Measurements from ENCODE around the gene FAM89B.

FAM89B gene

DNA sequence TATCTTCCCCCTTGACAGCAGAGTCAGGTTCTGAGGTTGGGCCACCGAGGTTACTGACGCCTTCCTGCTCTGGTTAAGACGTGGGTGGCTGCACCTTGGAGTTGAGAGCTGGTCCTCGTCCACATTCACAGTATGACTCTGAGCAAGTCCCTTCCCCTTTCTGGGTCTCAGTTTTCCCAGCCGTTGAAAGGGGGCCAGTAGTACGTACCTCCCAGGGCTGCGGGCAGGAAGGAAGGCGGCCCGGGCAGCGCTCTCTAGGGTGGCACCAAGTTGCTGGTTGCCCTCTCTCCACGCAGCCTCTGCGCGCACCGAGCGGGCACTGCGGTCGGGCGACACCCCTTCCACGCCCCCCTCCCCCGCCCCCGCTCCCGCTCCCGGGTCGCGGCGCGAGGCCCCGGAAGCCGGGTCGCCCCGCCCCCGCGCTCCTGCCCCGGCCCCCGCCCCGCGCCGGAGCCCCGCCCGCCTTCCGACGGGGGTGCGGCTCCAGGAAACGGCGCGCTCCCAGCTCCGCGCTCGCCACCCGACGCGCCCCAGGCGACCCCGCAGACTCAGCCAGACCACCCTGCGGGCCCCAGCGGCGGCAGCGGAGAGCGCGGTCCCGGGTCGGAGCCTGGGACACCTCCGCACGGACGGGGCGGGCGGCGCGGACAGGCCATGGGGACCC lies 3.4 kb downstream of the FAM89B start, which contains the start of gene EHBP1L1:
Gene EHBP1L1, plus strand, starts transcription at position 486 of the 664 bp plus-strand sequence. CDS start 250 bp downstream, outside the sequence.
- Histone ChIP-seq H3K27ac (ENCODE audit: insufficient read depth, low read depth, low read length, poor library complexity, severe bottlenecking) (no peak within 1 kb of the TSS), H3K27me3 (ENCODE audit: control insufficient read depth, insufficient read depth, low read length, poor library complexity, severe bottlenecking) (peaks cover 42% of the 10 kb centered on the region), H3K4me1 (ENCODE audit: control insufficient read depth, insufficient read depth, low read length) (peaks cover 22% of the 10 kb centered on the region), H3K4me3 (ENCODE audit: insufficient read depth, low read depth, low read length) (peak within 1 kb of the TSS; percentile 27), H3K9me3 (ENCODE audit: control insufficient read depth, low read length) (no peaks in the 10 kb centered on the region), H3K36me3 (ENCODE audit: control insufficient read depth, insufficient read depth, low read length) (no peaks in the 10 kb centered on the region)
- 2% methylated on average over 69 of the region's 69 CpGs for WGBS, 2 experiments

DNA sequence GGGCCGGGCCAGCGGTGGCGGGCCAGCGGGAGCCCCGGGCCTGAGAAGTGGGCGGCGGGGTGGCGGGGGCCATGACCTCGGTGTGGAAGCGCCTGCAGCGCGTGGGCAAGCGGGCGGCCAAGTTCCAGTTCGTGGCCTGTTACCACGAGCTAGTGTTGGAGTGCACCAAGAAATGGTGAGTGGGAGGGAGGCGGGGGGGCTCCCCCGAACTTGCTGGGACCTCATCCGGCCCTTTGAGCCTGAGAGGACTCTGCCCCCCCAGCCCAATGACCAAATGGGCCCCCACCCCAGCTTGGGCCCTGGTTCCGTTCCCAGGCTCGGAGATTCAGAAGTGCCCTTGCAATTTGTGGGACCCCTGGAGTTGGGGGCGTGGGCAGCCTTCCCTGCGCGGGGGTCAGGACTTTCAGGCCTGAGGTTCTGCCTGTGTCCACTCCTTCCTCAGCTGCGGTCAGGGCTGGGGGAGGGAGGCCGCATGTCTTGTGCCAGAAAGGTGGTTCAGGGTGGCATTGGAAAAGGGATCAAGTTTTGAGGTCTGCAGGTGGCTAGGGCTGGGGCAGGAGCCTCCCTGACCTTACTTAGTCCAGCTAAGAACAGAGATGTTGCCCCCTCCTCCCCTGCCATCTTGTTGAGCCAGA lies 4.0 kb downstream of the FAM89B start:
- Histone ChIP-seq H3K27me3 (ENCODE audit: control insufficient read depth, insufficient read depth, low read length, poor library complexity, severe bottlenecking) (peaks cover 42% of the 10 kb centered on the region), H3K9me3 (ENCODE audit: control insufficient read depth, low read length) (no peaks in the 10 kb centered on the region), H3K4me1 (ENCODE audit: control insufficient read depth, insufficient read depth, low read length) (peaks cover 16% of the 10 kb centered on the region), H3K36me3 (ENCODE audit: control insufficient read depth, insufficient read depth, low read length) (no peaks in the 10 kb centered on the region), H3K27ac (ENCODE audit: insufficient read depth, low read depth, low read length, poor library complexity, severe bottlenecking) (no peak overlapping the region), H3K4me3 (ENCODE audit: insufficient read depth, low read depth, low read length) (peak overlapping the region; percentile 27)
- 31 to 32% methylated on average over 26 of the region's 26 CpGs for WGBS, 2 experiments

DNA sequence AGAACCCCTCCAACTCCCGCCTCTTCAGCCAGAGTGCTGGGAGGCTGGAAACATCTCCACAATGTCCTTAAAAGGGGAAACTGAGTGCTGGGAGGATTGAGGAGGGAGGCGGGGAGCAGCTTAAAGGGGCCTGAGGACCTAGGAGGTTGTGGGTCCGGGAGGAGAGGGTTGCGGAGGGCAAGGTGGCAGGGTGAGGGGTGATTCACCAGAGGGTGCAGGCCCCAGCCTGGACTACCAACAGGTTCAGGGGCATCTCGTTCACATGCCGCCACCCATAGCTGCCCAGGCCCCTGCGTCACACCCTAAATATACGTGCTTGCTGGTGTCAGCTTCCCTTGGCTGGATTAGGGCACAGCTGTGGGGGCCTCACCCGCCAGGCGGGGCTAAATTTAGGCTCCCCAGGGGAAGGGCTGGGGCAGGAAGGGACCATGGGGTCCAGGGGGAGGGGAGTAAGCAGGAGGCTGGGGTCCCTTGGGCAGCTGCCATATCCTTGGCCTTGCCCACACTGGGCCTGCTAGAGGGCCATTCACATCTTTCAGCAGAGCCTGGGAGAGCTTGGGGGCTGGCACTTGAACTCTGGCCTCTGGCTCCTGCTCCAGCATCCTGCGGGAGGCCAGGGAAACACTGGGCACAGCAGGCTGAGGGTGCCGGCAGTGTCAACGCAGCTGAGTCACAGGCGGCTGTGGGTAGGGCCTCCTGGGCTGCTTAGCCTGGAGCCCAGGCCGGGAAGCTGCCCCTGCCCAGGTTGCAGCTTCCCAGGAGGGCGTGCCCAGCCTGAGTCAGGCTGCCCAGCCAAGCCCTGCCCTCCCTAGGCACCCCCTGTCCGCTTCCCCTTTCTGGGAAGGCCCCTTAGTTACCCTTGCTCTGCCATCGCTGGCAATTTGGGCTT lies 4.8 kb downstream of the FAM89B start:
- no peak overlapping the region for H3K27ac ChIP-seq (ENCODE audit: insufficient read depth, low read depth, low read length, poor library complexity, severe bottlenecking)
- no peak overlapping the region for H3K4me3 ChIP-seq (ENCODE audit: insufficient read depth, low read depth, low read length)
- peaks cover 42% of the 10 kb centered on the region for H3K27me3 ChIP-seq (ENCODE audit: control insufficient read depth, insufficient read depth, low read length, poor library complexity, severe bottlenecking)
- whole genome bisulfite sequencing, 2 experiments: 77 to 79% methylated on average over 18 of the region's 18 CpGs
- H3K4me1 ChIP-seq (ENCODE audit: control insufficient read depth, insufficient read depth, low read length): peaks cover 11% of the 10 kb centered on the region
- no peaks in the 10 kb centered on the region for H3K9me3 ChIP-seq (ENCODE audit: control insufficient read depth, low read length)
- H3K36me3 ChIP-seq (ENCODE audit: control insufficient read depth, insufficient read depth, low read length): no peaks in the 10 kb centered on the region

DNA sequence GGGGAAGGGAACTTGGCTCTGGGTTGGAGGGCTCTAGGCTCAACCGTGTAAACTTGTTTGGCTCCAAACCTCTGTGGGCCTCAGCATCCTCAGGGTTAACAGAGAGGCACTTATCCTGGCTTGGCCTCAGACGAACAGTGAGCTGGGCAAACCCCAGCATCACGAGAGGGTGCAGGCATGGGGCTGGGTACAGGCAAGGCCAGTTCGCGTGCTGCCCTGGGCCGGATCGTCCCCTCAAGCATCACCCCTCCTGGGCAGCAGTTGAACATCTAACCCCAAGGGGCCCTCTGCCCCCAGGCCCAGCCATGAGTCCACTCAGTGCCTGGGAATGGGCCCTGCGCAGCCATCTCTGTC lies 5.4 kb downstream of the FAM89B start:
- Histone ChIP-seq H3K27me3 (ENCODE audit: control insufficient read depth, insufficient read depth, low read length, poor library complexity, severe bottlenecking) (peaks cover 47% of the 10 kb centered on the region), H3K27ac (ENCODE audit: insufficient read depth, low read depth, low read length, poor library complexity, severe bottlenecking) (no peak overlapping the region), H3K4me3 (ENCODE audit: insufficient read depth, low read depth, low read length) (no peak overlapping the region), H3K36me3 (ENCODE audit: control insufficient read depth, insufficient read depth, low read length) (no peaks in the 10 kb centered on the region), H3K9me3 (ENCODE audit: control insufficient read depth, low read length) (no peaks in the 10 kb centered on the region), H3K4me1 (ENCODE audit: control insufficient read depth, insufficient read depth, low read length) (peaks cover 11% of the 10 kb centered on the region)
- WGBS, 2 experiments: 70 to 72% methylated on average over 8 of the region's 8 CpGs

DNA sequence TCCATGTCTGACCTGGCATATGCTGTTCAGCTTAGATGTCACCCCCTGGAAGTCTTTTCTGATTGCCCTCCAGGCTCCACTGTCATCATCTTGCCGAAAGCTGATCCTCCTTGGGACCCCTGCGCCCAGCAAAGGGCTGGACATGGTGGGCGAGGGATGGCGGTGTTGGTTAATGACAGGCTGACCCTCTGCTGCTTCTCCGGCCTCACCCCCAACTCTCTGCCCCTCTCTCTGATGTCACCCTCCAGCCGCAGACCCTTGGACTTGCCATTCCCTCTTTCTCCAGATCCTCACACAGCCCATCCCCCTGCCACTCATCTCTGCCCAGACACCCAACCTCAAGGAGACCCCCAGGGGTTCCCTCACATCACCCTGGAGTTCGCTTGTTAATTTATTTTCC lies 5.8 kb downstream of the FAM89B start:
- peaks cover 47% of the 10 kb centered on the region for H3K27me3 ChIP-seq (ENCODE audit: control insufficient read depth, insufficient read depth, low read length, poor library complexity, severe bottlenecking)
- WGBS, 2 experiments: 88 to 93% methylated on average over 7 of the region's 7 CpGs
- H3K9me3 ChIP-seq (ENCODE audit: control insufficient read depth, low read length): no peaks in the 10 kb centered on the region

DNA sequence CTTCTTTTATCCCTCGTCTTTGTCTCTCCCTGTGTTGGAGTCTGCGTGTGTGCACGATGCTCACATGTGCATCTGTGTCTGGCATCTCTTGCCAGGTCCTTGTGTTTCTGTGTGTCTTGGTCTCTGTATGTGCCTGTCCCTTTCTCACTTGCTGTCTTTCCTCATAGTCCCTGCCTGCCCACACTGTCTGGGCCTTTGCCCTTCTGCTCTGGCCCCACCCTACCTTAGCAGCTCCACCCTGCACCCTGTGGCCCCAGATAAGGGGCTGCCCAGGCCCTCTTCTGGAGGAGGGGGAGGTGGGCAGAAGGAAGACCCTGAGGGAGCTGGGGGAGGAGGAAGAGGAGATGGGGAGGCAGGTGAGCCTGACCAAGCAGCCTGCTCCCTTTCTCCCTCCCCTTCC lies 6.3 kb downstream of the FAM89B start:
- Histone ChIP-seq H3K27ac (ENCODE audit: insufficient read depth, low read depth, low read length, poor library complexity, severe bottlenecking) (no peak overlapping the region), H3K9me3 (ENCODE audit: control insufficient read depth, low read length) (no peaks in the 10 kb centered on the region), H3K36me3 (ENCODE audit: control insufficient read depth, insufficient read depth, low read length) (no peaks in the 10 kb centered on the region), H3K4me1 (ENCODE audit: control insufficient read depth, insufficient read depth, low read length) (peaks cover 4% of the 10 kb centered on the region), H3K4me3 (ENCODE audit: insufficient read depth, low read depth, low read length) (no peak overlapping the region), H3K27me3 (ENCODE audit: control insufficient read depth, insufficient read depth, low read length, poor library complexity, severe bottlenecking) (peaks cover 47% of the 10 kb centered on the region)
- WGBS, 2 experiments: 87 to 91% methylated on average over 3 of the region's 3 CpGs

More for the DNA sequence above, 5.8 kb downstream of the FAM89B start:
- no peak overlapping the region for H3K27ac ChIP-seq (ENCODE audit: insufficient read depth, low read depth, low read length, poor library complexity, severe bottlenecking)
- H3K36me3 ChIP-seq (ENCODE audit: control insufficient read depth, insufficient read depth, low read length): no peaks in the 10 kb centered on the region
- no peak overlapping the region for H3K4me3 ChIP-seq (ENCODE audit: insufficient read depth, low read depth, low read length)
- peaks cover 9% of the 10 kb centered on the region for H3K4me1 ChIP-seq (ENCODE audit: control insufficient read depth, insufficient read depth, low read length)

DNA sequence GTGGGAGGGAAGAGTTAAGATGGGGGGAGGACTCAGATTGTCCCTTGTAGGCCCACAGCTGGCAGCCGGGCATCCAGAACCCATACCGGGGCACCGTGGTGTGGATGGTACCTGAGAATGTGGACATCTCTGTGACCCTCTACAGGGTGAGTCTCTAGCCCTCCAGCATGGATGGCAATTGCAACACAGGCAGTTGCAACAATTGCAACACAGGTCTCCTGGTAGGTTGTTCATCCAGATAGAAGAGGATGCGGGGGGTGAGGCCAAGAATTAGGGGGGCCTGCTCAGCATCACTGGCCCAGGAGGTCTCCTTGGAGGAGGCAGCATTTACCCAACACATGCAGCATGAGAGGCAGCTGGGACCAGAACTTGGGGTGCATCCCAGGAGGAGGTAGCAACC lies 7.0 kb downstream of the FAM89B start:
- peaks cover 50% of the 10 kb centered on the region for H3K27me3 ChIP-seq (ENCODE audit: control insufficient read depth, insufficient read depth, low read length, poor library complexity, severe bottlenecking)
- 89 to 93% methylated on average over 4 of the region's 4 CpGs for WGBS, 2 experiments
- no peak overlapping the region for H3K27ac ChIP-seq (ENCODE audit: insufficient read depth, low read depth, low read length, poor library complexity, severe bottlenecking)
- H3K36me3 ChIP-seq (ENCODE audit: control insufficient read depth, insufficient read depth, low read length): no peaks in the 10 kb centered on the region
- H3K4me3 ChIP-seq (ENCODE audit: insufficient read depth, low read depth, low read length): no peak overlapping the region
- H3K4me1 ChIP-seq (ENCODE audit: control insufficient read depth, insufficient read depth, low read length): peaks cover 2% of the 10 kb centered on the region
- no peaks in the 10 kb centered on the region for H3K9me3 ChIP-seq (ENCODE audit: control insufficient read depth, low read length)

DNA sequence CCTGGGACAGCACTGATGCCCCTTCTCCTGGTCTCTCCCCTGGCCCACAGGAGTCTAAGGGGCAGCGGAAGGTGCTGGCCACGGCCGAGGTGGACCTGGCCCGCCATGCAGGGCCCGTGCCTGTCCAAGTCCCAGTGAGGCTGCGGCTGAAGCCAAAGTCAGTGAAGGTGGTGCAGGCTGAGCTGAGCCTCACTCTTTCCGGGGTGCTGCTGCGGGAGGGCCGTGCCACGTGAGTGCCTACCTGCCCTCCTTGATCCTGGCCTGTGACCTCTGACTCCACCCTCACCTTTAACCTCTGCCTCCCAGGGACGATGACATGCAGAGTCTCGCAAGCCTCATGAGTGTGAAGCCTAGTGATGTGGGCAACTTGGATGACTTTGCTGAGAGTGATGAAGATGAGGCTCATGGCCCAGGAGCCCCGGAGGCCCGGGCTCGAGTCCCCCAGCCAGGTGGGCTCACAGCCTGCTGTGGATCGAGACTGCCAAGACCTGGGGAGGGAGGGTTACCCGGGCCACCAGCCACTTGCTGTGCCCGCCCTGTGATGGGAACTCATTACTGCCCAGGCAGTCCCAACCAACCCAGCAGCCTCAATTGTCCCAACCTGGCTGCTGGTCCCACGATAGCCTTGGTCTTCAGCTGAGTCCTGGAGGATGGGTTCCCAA lies 7.8 kb downstream of the FAM89B start:
- Histone ChIP-seq H3K4me1 (ENCODE audit: control insufficient read depth, insufficient read depth, low read length) (peaks cover 6% of the 10 kb centered on the region), H3K27ac (ENCODE audit: insufficient read depth, low read depth, low read length, poor library complexity, severe bottlenecking) (no peak overlapping the region), H3K27me3 (ENCODE audit: control insufficient read depth, insufficient read depth, low read length, poor library complexity, severe bottlenecking) (peaks cover 50% of the 10 kb centered on the region), H3K4me3 (ENCODE audit: insufficient read depth, low read depth, low read length) (no peak overlapping the region), H3K9me3 (ENCODE audit: control insufficient read depth, low read length) (no peaks in the 10 kb centered on the region), H3K36me3 (ENCODE audit: control insufficient read depth, insufficient read depth, low read length) (no peaks in the 10 kb centered on the region)
- 93 to 94% methylated on average over 19 of the region's 19 CpGs for WGBS, 2 experiments

DNA sequence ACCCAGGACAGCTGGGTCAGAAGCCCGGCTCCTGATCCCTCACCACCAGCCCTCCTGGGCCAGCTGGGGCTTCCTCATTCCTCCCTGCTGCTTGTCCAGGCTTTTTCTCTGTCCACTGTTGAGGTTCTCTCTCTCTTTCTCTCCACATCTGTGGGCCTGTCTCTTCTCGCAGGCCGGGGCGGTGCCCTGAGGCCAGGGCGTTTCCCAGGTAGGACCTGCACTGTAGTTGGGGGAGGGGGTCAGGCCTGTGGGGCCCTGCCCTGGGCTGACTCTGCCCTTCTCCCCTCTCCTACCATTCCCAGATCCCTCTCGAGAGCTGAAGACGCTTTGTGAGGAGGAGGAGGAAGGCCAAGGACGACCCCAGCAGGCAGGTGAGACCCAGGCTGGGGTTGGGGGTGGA lies 8.4 kb downstream of the FAM89B start:
- no peaks in the 10 kb centered on the region for H3K9me3 ChIP-seq (ENCODE audit: control insufficient read depth, low read length)
- no peaks in the 10 kb centered on the region for H3K36me3 ChIP-seq (ENCODE audit: control insufficient read depth, insufficient read depth, low read length)
- H3K27ac ChIP-seq (ENCODE audit: insufficient read depth, low read depth, low read length, poor library complexity, severe bottlenecking): no peak overlapping the region
- H3K4me3 ChIP-seq (ENCODE audit: insufficient read depth, low read depth, low read length): no peak overlapping the region
- 92 to 93% methylated on average over 7 to 8 of the region's 8 CpGs for WGBS, 2 experiments
- H3K27me3 ChIP-seq (ENCODE audit: control insufficient read depth, insufficient read depth, low read length, poor library complexity, severe bottlenecking): peaks cover 50% of the 10 kb centered on the region
- peaks cover 6% of the 10 kb centered on the region for H3K4me1 ChIP-seq (ENCODE audit: control insufficient read depth, insufficient read depth, low read length)
